ENCODE data around the gene AUTS2.

AUTS2 gene

GRCh38 chr7:70574314-70574834 is 976.1 kb downstream of the AUTS2 start:
- H3K9ac ChIP-seq (ENCODE audit: low read length): no peak overlapping the region
- no peak overlapping the region for H3K27ac ChIP-seq (ENCODE audit: low read depth, low read length)
- peaks cover 7% of the 10 kb centered on the region; the same call in 1 of the 2 replicates for H3K4me1 ChIP-seq (ENCODE audit: control insufficient read depth, insufficient read depth, low read length)
- H3K36me3 ChIP-seq (ENCODE audit: control insufficient read depth, insufficient read depth, low read length): no peaks in the 10 kb centered on the region
- no peak overlapping the region for H3K4me3 ChIP-seq (ENCODE audit: low read depth, low read length)
- no peaks in the 10 kb centered on the region for H3K9me3 ChIP-seq (ENCODE audit: control insufficient read depth, insufficient read depth, low read depth, low read length)
- H3K27me3 ChIP-seq (ENCODE audit: control insufficient read depth, insufficient read depth, low read length): no peaks in the 10 kb centered on the region

- Histone ChIP-seq H3K9me3 (ENCODE audit: control insufficient read depth, insufficient read depth, low read depth, low read length) (no peaks in the 10 kb centered on the region), H3K4me1 (ENCODE audit: control insufficient read depth, insufficient read depth, low read length) (peaks cover 7% of the 10 kb centered on the region; the same call in 1 of the 2 replicates), H3K36me3 (ENCODE audit: control insufficient read depth, insufficient read depth, low read length) (no peaks in the 10 kb centered on the region), H3K27ac (ENCODE audit: low read depth, low read length) (no peak overlapping the region), H3K9ac (ENCODE audit: low read length) (no peak overlapping the region), H3K27me3 (ENCODE audit: control insufficient read depth, insufficient read depth, low read length) (no peaks in the 10 kb centered on the region), H3K4me3 (ENCODE audit: low read depth, low read length) (no peak overlapping the region)
Measured at GRCh38 chr7:70574970-70575799, 976.9 kb downstream of the AUTS2 start.

- Histone ChIP-seq H3K4me3 (ENCODE audit: low read depth, low read length) (no peak overlapping the region), H3K9me3 (ENCODE audit: control insufficient read depth, insufficient read depth, low read depth, low read length) (no peaks in the 10 kb centered on the region), H3K27me3 (ENCODE audit: control insufficient read depth, insufficient read depth, low read length) (no peaks in the 10 kb centered on the region), H3K36me3 (ENCODE audit: control insufficient read depth, insufficient read depth, low read length) (no peaks in the 10 kb centered on the region), H3K9ac (ENCODE audit: low read length) (no peak overlapping the region), H3K27ac (ENCODE audit: low read depth, low read length) (no peak overlapping the region), H3K4me1 (ENCODE audit: control insufficient read depth, insufficient read depth, low read length) (peaks cover 1% of the 10 kb centered on the region)
Measured at GRCh38 chr7:70577078-70577477, 978.8 kb downstream of the AUTS2 start.

GRCh38 chr7:70578131-70578530 is 979.9 kb downstream of the AUTS2 start:
- Histone ChIP-seq H3K36me3 (ENCODE audit: control insufficient read depth, insufficient read depth, low read length) (no peaks in the 10 kb centered on the region), H3K9me3 (ENCODE audit: control insufficient read depth, insufficient read depth, low read depth, low read length) (no peaks in the 10 kb centered on the region), H3K27ac (ENCODE audit: low read depth, low read length) (no peak overlapping the region), H3K4me1 (ENCODE audit: control insufficient read depth, insufficient read depth, low read length) (peaks cover 11% of the 10 kb centered on the region), H3K4me3 (ENCODE audit: low read depth, low read length) (no peak overlapping the region), H3K9ac (ENCODE audit: low read length) (no peak overlapping the region), H3K27me3 (ENCODE audit: control insufficient read depth, insufficient read depth, low read length) (no peaks in the 10 kb centered on the region)

GRCh38 chr7:70579397-70580097 is 981.3 kb downstream of the AUTS2 start:
- Histone ChIP-seq H3K4me3 (ENCODE audit: low read depth, low read length) (no peak overlapping the region), H3K27ac (ENCODE audit: low read depth, low read length) (no peak overlapping the region), H3K27me3 (ENCODE audit: control insufficient read depth, insufficient read depth, low read length) (no peaks in the 10 kb centered on the region), H3K4me1 (ENCODE audit: control insufficient read depth, insufficient read depth, low read length) (peaks cover 24% of the 10 kb centered on the region), H3K36me3 (ENCODE audit: control insufficient read depth, insufficient read depth, low read length) (no peaks in the 10 kb centered on the region), H3K9me3 (ENCODE audit: control insufficient read depth, insufficient read depth, low read depth, low read length) (no peaks in the 10 kb centered on the region), H3K9ac (ENCODE audit: low read length) (no peak overlapping the region)

GRCh38 chr7:70580161-70580560 is 981.9 kb downstream of the AUTS2 start:
- H3K36me3 ChIP-seq (ENCODE audit: control insufficient read depth, insufficient read depth, low read length): no peaks in the 10 kb centered on the region
- no peaks in the 10 kb centered on the region for H3K9me3 ChIP-seq (ENCODE audit: control insufficient read depth, insufficient read depth, low read depth, low read length)
- no peaks in the 10 kb centered on the region for H3K27me3 ChIP-seq (ENCODE audit: control insufficient read depth, insufficient read depth, low read length)
- H3K9ac ChIP-seq (ENCODE audit: low read length): no peak overlapping the region
- peaks cover 29% of the 10 kb centered on the region for H3K4me1 ChIP-seq (ENCODE audit: control insufficient read depth, insufficient read depth, low read length)
- H3K4me3 ChIP-seq (ENCODE audit: low read depth, low read length): no peak overlapping the region
- H3K27ac ChIP-seq (ENCODE audit: low read depth, low read length): no peak overlapping the region

GRCh38 chr7:70582927-70583895 is 984.9 kb downstream of the AUTS2 start:
- H3K4me1 ChIP-seq (ENCODE audit: control insufficient read depth, insufficient read depth, low read length): peaks cover 33% of the 10 kb centered on the region
- H3K4me3 ChIP-seq (ENCODE audit: low read depth, low read length): no peak overlapping the region
- H3K27ac ChIP-seq (ENCODE audit: low read depth, low read length): no peak overlapping the region
- H3K9me3 ChIP-seq (ENCODE audit: control insufficient read depth, insufficient read depth, low read depth, low read length): no peaks in the 10 kb centered on the region
- H3K27me3 ChIP-seq (ENCODE audit: control insufficient read depth, insufficient read depth, low read length): peaks cover 18% of the 10 kb centered on the region; the same call in 1 of the 2 replicates
- H3K36me3 ChIP-seq (ENCODE audit: control insufficient read depth, insufficient read depth, low read length): no peaks in the 10 kb centered on the region
- H3K9ac ChIP-seq (ENCODE audit: low read length): no peak overlapping the region

GRCh38 chr7:70583965-70584883 is 985.9 kb downstream of the AUTS2 start:
- Histone ChIP-seq H3K4me1 (ENCODE audit: control insufficient read depth, insufficient read depth, low read length) (peaks cover 43% of the 10 kb centered on the region), H3K4me3 (ENCODE audit: low read depth, low read length) (no peak overlapping the region), H3K36me3 (ENCODE audit: control insufficient read depth, insufficient read depth, low read length) (no peaks in the 10 kb centered on the region), H3K27me3 (ENCODE audit: control insufficient read depth, insufficient read depth, low read length) (peaks cover 18% of the 10 kb centered on the region; the same call in 1 of the 2 replicates), H3K9ac (ENCODE audit: low read length) (no peak overlapping the region), H3K27ac (ENCODE audit: low read depth, low read length) (no peak overlapping the region), H3K9me3 (ENCODE audit: control insufficient read depth, insufficient read depth, low read depth, low read length) (no peaks in the 10 kb centered on the region)

- Histone ChIP-seq H3K4me1 (ENCODE audit: control insufficient read depth, insufficient read depth, low read length) (peaks cover 44% of the 10 kb centered on the region), H3K36me3 (ENCODE audit: control insufficient read depth, insufficient read depth, low read length) (no peaks in the 10 kb centered on the region), H3K9me3 (ENCODE audit: control insufficient read depth, insufficient read depth, low read depth, low read length) (no peaks in the 10 kb centered on the region), H3K27me3 (ENCODE audit: control insufficient read depth, insufficient read depth, low read length) (peaks cover 18% of the 10 kb centered on the region; the same call in 1 of the 2 replicates), H3K4me3 (ENCODE audit: low read depth, low read length) (no peak overlapping the region), H3K27ac (ENCODE audit: low read depth, low read length) (no peak overlapping the region), H3K9ac (ENCODE audit: low read length) (no peak overlapping the region)
Measured at GRCh38 chr7:70585071-70585470, 986.8 kb downstream of the AUTS2 start.

- Histone ChIP-seq H3K27ac (ENCODE audit: low read depth, low read length) (no peak overlapping the region), H3K9me3 (ENCODE audit: control insufficient read depth, insufficient read depth, low read depth, low read length) (no peaks in the 10 kb centered on the region), H3K36me3 (ENCODE audit: control insufficient read depth, insufficient read depth, low read length) (no peaks in the 10 kb centered on the region), H3K27me3 (ENCODE audit: control insufficient read depth, insufficient read depth, low read length) (peaks cover 23% of the 10 kb centered on the region; the same call in 1 of the 2 replicates), H3K4me1 (ENCODE audit: control insufficient read depth, insufficient read depth, low read length) (peaks cover 44% of the 10 kb centered on the region), H3K4me3 (ENCODE audit: low read depth, low read length) (no peak overlapping the region), H3K9ac (ENCODE audit: low read length) (no peak overlapping the region)
Measured at GRCh38 chr7:70586822-70587221, 988.5 kb downstream of the AUTS2 start.
